Measurements from ENCODE around the gene LRRN2.
"Not testable (repeated sequence)": the region's sequence is repeated elsewhere in the genome, so short reads cannot be mapped to it uniquely, and the experiment has no call there.

The LRRN2 gene

GRCh38 chr1:204641936-204642335, 43.6 kb downstream of the LRRN2 start:
- TF ChIP-seq YY1 (IDR thresholded peaks at IDR 0.05; ENCODE audit: insufficient read depth, insufficient read length) (no peak), SUZ12 (IDR thresholded peaks at IDR 0.05; ENCODE audit: extremely low read depth, insufficient read depth, insufficient read length) (no peak), ZNF274 (IDR thresholded peaks at IDR 0.05; ENCODE audit: low read depth, low read length) (no peak)
- Histone ChIP-seq H3K36me3 (ENCODE audit: insufficient read depth, insufficient read length, low read length) (no peaks in the 10 kb centered on the region), H3K4me1 (ENCODE audit: insufficient read depth, insufficient read length) (no peaks in the 10 kb centered on the region), H3K4me3 (ENCODE audit: insufficient read length, low read depth) (no peak overlapping the region), H3K9ac (ENCODE audit: insufficient read length, low read depth) (no peak overlapping the region), H3K9me3 (ENCODE audit: insufficient read depth, low read length) (no peaks in the 10 kb centered on the region), H3K27me3 (ENCODE audit: insufficient read depth, insufficient read length) (no peaks in the 10 kb centered on the region)
- DNase-seq (ENCODE audit: low read depth, low spot score) = no peak

DNA sequence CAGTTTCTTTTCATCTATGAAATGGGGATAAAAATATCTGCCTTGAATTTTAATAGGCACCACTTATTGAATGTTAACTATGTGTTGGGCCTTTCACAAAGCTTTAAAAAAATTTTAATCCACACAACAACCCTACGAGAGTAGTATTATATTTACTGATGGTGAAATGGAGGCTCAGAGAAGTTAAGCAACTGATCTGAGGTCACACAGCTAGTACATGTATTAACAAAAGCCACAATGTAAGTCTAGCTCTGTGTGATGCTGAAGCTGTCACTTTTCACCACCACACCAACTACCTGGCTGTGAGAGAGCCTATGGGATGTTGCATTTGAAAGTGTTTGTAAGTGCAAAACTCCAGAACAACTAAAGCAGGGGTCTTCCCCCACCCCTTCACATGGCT, 44.1 kb downstream of the LRRN2 start:
- H3K4me1 ChIP-seq (ENCODE audit: insufficient read depth, insufficient read length) = no peaks in the 10 kb centered on the region
- no peaks in the 10 kb centered on the region for H3K9me3 ChIP-seq (ENCODE audit: insufficient read depth, low read length)
- DNase-seq (ENCODE audit: low read depth, low spot score) = no peak
- no peaks in the 10 kb centered on the region for H3K36me3 ChIP-seq (ENCODE audit: insufficient read depth, insufficient read length, low read length)
- no peak overlapping the region for H3K9ac ChIP-seq (ENCODE audit: insufficient read length, low read depth)
- H3K27me3 ChIP-seq (ENCODE audit: insufficient read depth, insufficient read length) = no peaks in the 10 kb centered on the region
- TF ChIP-seq YY1 (IDR thresholded peaks at IDR 0.05; ENCODE audit: insufficient read depth, insufficient read length) (no peak), ZNF274 (IDR thresholded peaks at IDR 0.05; ENCODE audit: low read depth, low read length) (no peak), SUZ12 (IDR thresholded peaks at IDR 0.05; ENCODE audit: extremely low read depth, insufficient read depth, insufficient read length) (no peak)
- no peak overlapping the region for H3K4me3 ChIP-seq (ENCODE audit: insufficient read length, low read depth)

- Histone ChIP-seq H3K27me3 (ENCODE audit: insufficient read depth, insufficient read length) (no peaks in the 10 kb centered on the region), H3K4me3 (ENCODE audit: insufficient read length, low read depth) (no peak overlapping the region), H3K9me3 (ENCODE audit: insufficient read depth, low read length) (no peaks in the 10 kb centered on the region), H3K4me1 (ENCODE audit: insufficient read depth, insufficient read length) (no peaks in the 10 kb centered on the region), H3K9ac (ENCODE audit: insufficient read length, low read depth) (no peak overlapping the region), H3K36me3 (ENCODE audit: insufficient read depth, insufficient read length, low read length) (no peaks in the 10 kb centered on the region)
- no peak for DNase-seq (ENCODE audit: low read depth, low spot score)
- TF ChIP-seq SUZ12 (IDR thresholded peaks at IDR 0.05; ENCODE audit: extremely low read depth, insufficient read depth, insufficient read length) = no peak
- no peak for TF ChIP-seq ZNF274 (IDR thresholded peaks at IDR 0.05; ENCODE audit: low read depth, low read length)
- no peak for TF ChIP-seq YY1 (IDR thresholded peaks at IDR 0.05; ENCODE audit: insufficient read depth, insufficient read length)
These were observed 45.0 kb downstream of the LRRN2 start for GRCh38 chr1:204640578-204640977.

DNA sequence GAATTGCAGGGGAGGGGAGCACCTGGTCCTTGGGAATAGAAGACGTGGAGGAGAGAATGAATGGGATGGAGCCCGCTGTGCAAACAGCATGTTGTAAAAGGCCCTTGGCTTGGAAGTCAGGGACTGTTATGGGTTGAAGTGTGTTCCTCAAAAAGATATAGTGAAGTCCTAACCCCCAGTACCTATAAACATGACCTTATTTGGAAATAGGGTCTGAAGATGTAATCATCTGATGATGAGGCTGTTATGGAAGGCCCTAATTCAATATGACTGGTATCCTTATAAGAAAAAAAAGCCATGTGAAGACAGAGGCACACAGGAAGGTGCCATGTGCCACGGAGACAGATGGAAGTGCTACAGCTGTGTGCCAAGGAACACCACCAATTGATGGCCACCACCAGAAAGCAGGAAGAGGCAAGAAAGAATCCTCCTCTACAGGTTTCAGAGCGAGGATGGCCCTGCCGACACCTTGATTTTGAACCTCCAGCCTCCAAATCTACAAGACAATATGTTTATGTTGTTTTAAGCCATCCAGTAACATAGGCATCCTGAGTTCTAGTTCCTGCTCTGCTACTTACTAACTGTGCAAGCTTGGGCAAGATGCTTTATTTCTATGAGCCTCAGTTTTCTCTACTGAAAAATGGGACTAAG, 51.2 kb downstream of the LRRN2 start:
- no peak for DNase-seq (ENCODE audit: low read depth, low spot score)
- Histone ChIP-seq H3K27me3 (ENCODE audit: insufficient read depth, insufficient read length) (no peaks in the 10 kb centered on the region), H3K4me3 (ENCODE audit: insufficient read length, low read depth) (no peak overlapping the region), H3K4me1 (ENCODE audit: insufficient read depth, insufficient read length) (peaks cover 3% of the 10 kb centered on the region), H3K36me3 (ENCODE audit: insufficient read depth, insufficient read length, low read length) (no peaks in the 10 kb centered on the region), H3K9me3 (ENCODE audit: insufficient read depth, low read length) (peaks cover 6% of the 10 kb centered on the region; the same call in 1 of the 2 replicates), H3K9ac (ENCODE audit: insufficient read length, low read depth) (no peak overlapping the region)
- TF ChIP-seq YY1 (IDR thresholded peaks at IDR 0.05; ENCODE audit: insufficient read depth, insufficient read length) (no peak), SUZ12 (IDR thresholded peaks at IDR 0.05; ENCODE audit: extremely low read depth, insufficient read depth, insufficient read length) (no peak), ZNF274 (IDR thresholded peaks at IDR 0.05; ENCODE audit: low read depth, low read length) (no peak)

- H3K36me3 ChIP-seq (ENCODE audit: insufficient read depth, insufficient read length, low read length) = no peaks in the 10 kb centered on the region
- no peak for DNase-seq (ENCODE audit: low read depth, low spot score)
- H3K4me1 ChIP-seq (ENCODE audit: insufficient read depth, insufficient read length) = peaks cover 3% of the 10 kb centered on the region
- no peak overlapping the region for H3K9ac ChIP-seq (ENCODE audit: insufficient read length, low read depth)
- TF ChIP-seq YY1 (IDR thresholded peaks at IDR 0.05; ENCODE audit: insufficient read depth, insufficient read length) (no peak), SUZ12 (IDR thresholded peaks at IDR 0.05; ENCODE audit: extremely low read depth, insufficient read depth, insufficient read length) (no peak), ZNF274 (IDR thresholded peaks at IDR 0.05; ENCODE audit: low read depth, low read length) (no peak)
- H3K9me3 ChIP-seq (ENCODE audit: insufficient read depth, low read length) = peaks cover 9% of the 10 kb centered on the region; the same call in 1 of the 2 replicates
- no peaks in the 10 kb centered on the region for H3K27me3 ChIP-seq (ENCODE audit: insufficient read depth, insufficient read length)
- no peak overlapping the region for H3K4me3 ChIP-seq (ENCODE audit: insufficient read length, low read depth)
These were observed 51.9 kb downstream of the LRRN2 start for GRCh38 chr1:204633665-204634064.

DNA sequence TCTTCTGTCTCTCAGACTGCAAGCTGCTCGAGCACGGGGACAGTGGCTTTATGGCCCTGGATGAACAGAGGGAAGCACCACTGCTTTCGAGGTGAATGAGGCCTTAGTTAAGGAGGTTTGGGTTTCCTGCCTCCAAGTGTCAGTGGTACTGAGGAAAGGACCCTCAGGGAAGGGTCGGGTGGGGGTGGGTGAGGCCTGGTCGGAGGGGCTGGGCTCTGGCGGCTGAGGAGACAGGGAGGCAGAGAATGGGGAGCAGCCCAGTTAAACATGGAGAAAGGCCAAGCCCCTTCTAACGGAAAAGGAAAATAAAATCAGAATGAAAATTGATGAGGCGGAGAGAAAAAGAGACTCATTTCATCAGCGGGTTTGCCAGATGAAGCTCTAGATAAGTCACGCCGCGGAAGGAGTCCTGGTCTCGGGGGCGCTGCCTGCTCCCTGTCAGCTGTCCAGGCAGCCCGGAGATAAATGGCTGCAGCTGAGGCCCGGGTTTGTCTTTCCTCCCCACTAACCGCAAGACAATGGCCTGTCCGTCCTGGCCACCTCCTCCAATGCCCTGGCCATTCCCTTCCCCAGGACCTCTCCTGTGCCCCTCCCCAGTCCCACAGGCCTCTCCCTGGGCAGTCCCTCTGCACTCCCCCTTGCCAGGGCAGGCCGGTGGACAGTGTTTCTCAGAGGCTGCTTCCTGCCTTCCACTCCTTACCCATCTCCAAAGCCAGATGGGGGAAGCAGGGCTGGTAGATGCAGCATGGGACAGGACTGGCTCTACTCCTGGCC, 55.2 kb downstream of the LRRN2 start:
- Histone ChIP-seq H3K4me1 (ENCODE audit: insufficient read depth, insufficient read length) (peaks cover 13% of the 10 kb centered on the region), H3K9ac (ENCODE audit: insufficient read length, low read depth) (no peak overlapping the region), H3K27me3 (ENCODE audit: insufficient read depth, insufficient read length) (no peaks in the 10 kb centered on the region), H3K9me3 (ENCODE audit: insufficient read depth, low read length) (peaks cover 9% of the 10 kb centered on the region; the same call in 1 of the 2 replicates), H3K4me3 (ENCODE audit: insufficient read length, low read depth) (no peak overlapping the region), H3K36me3 (ENCODE audit: insufficient read depth, insufficient read length, low read length) (no peaks in the 10 kb centered on the region)
- no peak for DNase-seq (ENCODE audit: low read depth, low spot score)
- TF ChIP-seq ZNF274 (IDR thresholded peaks at IDR 0.05; ENCODE audit: low read depth, low read length) = no peak
- no peak for TF ChIP-seq SUZ12 (IDR thresholded peaks at IDR 0.05; ENCODE audit: extremely low read depth, insufficient read depth, insufficient read length)
- no peak for TF ChIP-seq YY1 (IDR thresholded peaks at IDR 0.05; ENCODE audit: insufficient read depth, insufficient read length)

- not testable (repeated sequence) for H3K27me3 ChIP-seq (ENCODE audit: insufficient read depth, insufficient read length); H3K9ac ChIP-seq (ENCODE audit: insufficient read length, low read depth); DNase-seq (ENCODE audit: low read depth, low spot score); H3K4me3 ChIP-seq (ENCODE audit: insufficient read length, low read depth); H3K36me3 ChIP-seq (ENCODE audit: insufficient read depth, insufficient read length, low read length); H3K9me3 ChIP-seq (ENCODE audit: insufficient read depth, low read length)
- peaks cover 18% of the 10 kb centered on the region for H3K4me1 ChIP-seq (ENCODE audit: insufficient read depth, insufficient read length)
These were observed 56.1 kb downstream of the LRRN2 start for GRCh38 chr1:204629459-204629858.

All from NT2/D1 (cell line).